HUES48 (cell line): ENCODE data around the gene MTERF2.
"Not testable (repeated sequence)": the region's sequence is repeated elsewhere in the genome, so short reads cannot be mapped to it uniquely, and the experiment has no call there.

Experiments used
- H3K27ac ChIP-seq: one replicate; pipeline ENCODE4 v1.7.0; 2013; ENCODE audit warnings: low read depth, low read length, inconsistent platforms
- H3K27me3 ChIP-seq: 2 replicates; pipeline ENCODE4 v1.6.1; 2013; ENCODE audit warnings: mild to moderate bottlenecking, low read length; ENCODE audit not compliant: control insufficient read depth, insufficient read depth
- H3K36me3 ChIP-seq: 2 replicates; pipeline ENCODE4 v1.6.1; 2013; ENCODE audit warnings: low read length; ENCODE audit not compliant: control insufficient read depth, insufficient read depth
- H3K4me1 ChIP-seq: 2 replicates; pipeline ENCODE4 v1.6.1; 2013; ENCODE audit warnings: mild to moderate bottlenecking, low read length; ENCODE audit not compliant: control insufficient read depth, insufficient read depth
- H3K4me3 ChIP-seq: 2 replicates; pipeline ENCODE4 v1.5.1; 2013; ENCODE audit warnings: mild to moderate bottlenecking, low read depth, low read length
- H3K9ac ChIP-seq: 2 replicates; pipeline ENCODE4 v1.6.1; 2013; ENCODE audit warnings: mild to moderate bottlenecking, low read depth, low read length, moderate library complexity
- H3K9me3 ChIP-seq: 2 replicates; pipeline ENCODE4 v1.6.1; 2013; ENCODE audit warnings: low read length; ENCODE audit not compliant: control insufficient read depth, insufficient read depth

Gene MTERF2

DNA sequence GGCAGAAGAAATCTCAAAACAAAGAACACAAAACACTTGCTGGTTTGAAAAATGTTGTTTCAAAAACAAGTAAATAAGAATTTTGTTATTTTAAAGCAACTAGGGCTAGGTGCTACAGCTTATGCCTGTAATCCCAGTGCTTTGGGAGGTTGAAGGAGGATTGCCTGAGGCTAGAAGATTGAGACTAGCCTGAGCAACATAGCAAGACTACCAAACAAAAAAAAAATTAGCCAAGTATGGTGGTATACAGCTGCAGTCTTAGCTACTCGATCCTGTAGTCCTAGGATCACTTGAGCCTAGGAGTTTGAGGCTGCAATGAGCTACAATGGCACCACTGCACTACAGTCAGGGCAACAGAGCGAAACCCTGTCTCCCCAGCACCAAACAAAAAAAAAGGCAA, 32.6 kb upstream of the MTERF2 start:
- Histone ChIP-seq H3K9ac (no peak overlapping the region), H3K9me3 (no peaks in the 10 kb centered on the region), H3K27ac (no peak overlapping the region), H3K4me3 (no peak overlapping the region), H3K4me1 (no peaks in the 10 kb centered on the region), H3K36me3 (peaks cover 6% of the 10 kb centered on the region; the same call in 1 of the 2 replicates), H3K27me3 (no peaks in the 10 kb centered on the region)

DNA sequence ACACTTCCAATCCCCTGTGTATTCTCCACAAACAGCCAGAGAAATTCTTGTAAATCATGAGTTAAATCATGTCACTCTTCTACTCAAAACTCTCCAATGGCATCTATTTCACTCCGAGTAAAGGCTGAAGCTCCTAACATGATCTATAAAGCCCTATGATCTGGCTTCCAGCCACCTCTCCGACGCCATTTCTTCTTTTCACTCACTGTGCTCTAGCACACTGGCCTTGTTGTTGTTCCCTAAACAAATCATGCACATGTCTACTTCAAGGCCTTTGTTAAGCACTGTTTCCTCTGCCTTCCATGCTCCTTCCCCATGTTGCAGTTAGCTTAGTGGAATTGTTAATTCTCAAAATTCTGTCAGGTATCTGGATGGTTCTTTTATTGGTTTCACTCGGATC, 30.1 kb upstream of the MTERF2 start:
- H3K27me3 ChIP-seq: no peaks in the 10 kb centered on the region
- no peak overlapping the region for H3K4me3 ChIP-seq
- peaks cover 6% of the 10 kb centered on the region; the same call in 1 of the 2 replicates for H3K36me3 ChIP-seq
- H3K9ac ChIP-seq: no peak overlapping the region
- H3K27ac ChIP-seq: no peak overlapping the region
- H3K9me3 ChIP-seq: no peaks in the 10 kb centered on the region
- no peaks in the 10 kb centered on the region for H3K4me1 ChIP-seq

DNA sequence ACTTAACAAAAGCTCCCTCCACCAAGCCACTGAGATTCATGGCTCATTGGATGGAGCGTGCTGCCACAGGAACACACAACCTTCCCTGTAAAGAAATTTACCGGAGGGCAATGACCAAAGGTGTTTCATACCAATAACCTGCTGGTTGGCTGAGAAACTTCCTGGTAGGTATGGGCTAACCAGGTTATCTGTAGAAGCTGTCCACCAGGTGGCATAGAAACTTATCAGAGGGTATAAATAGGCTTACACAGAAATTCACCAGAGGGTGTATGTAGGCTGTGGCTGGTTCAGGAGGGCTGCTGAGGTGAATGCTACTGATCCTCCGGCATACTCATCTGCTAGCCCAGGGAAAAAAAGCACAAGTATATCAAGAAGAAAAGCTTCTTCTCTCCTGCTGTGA, 27.1 kb upstream of the MTERF2 start:
- Histone ChIP-seq H3K9ac (no peak overlapping the region), H3K36me3 (peaks cover 3% of the 10 kb centered on the region; the same call in 1 of the 2 replicates), H3K27ac (no peak overlapping the region), H3K27me3 (no peaks in the 10 kb centered on the region), H3K4me1 (no peaks in the 10 kb centered on the region), H3K4me3 (no peak overlapping the region), H3K9me3 (no peaks in the 10 kb centered on the region)

DNA sequence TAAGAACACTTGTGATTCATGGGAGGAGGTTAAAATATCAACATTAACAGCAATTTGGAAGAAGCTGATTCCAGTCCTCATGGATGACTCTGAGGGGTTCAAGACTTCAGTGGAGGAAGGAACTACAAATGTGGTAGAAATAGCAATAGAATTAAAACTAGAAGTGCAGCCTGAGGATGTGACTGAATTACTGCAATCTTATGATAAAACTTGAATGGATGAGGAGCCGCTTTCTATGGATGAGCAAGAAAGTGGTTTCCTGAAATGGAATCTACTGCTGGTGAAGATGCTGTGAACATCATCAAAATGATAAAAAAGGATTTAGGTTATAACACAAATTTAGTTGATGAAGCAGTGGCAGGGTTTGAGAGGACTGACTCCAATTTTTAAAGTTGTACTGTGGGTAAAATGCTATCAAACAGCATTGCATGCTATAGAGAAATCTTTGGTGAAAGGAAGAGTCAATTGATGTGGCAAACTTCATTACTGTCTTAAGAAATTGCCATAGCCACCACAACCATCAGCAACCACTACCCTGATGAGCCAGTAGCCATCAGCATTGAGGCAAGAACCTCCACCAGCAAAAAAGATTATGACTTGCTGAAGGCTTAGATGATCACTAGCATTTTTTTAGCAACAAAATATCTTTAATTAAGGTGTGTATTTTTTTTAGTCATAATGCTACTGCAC, 25.9 kb upstream of the MTERF2 start:
- Histone ChIP-seq H3K4me1 (no peaks in the 10 kb centered on the region), H3K27ac (no peak overlapping the region), H3K27me3 (no peaks in the 10 kb centered on the region), H3K9me3 (no peaks in the 10 kb centered on the region), H3K9ac (no peak overlapping the region), H3K36me3 (no peaks in the 10 kb centered on the region), H3K4me3 (no peak overlapping the region)

DNA sequence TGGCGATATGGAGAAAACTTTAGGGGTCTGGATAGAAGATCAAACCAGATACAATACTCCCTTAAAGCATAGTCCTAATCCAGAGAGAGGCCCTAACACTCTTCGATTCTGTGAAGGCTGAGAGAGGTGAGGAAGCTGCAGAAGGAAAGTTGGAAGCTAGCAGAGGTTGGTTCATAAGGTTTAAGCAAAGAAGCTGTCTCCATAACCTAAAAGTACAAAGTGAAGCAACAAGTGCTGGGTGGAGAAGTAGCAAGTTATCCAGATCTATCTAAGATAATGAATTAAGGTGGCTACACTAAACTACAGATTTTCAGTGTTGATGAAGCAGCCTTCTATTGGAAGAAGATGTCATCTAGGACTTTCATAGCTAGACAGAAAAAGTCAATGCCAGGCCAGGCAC, 24.6 kb upstream of the MTERF2 start:
- Histone ChIP-seq H3K4me3 (no peak overlapping the region), H3K27me3 (no peaks in the 10 kb centered on the region), H3K4me1 (no peaks in the 10 kb centered on the region), H3K36me3 (no peaks in the 10 kb centered on the region), H3K9me3 (no peaks in the 10 kb centered on the region), H3K9ac (no peak overlapping the region), H3K27ac (no peak overlapping the region)

DNA sequence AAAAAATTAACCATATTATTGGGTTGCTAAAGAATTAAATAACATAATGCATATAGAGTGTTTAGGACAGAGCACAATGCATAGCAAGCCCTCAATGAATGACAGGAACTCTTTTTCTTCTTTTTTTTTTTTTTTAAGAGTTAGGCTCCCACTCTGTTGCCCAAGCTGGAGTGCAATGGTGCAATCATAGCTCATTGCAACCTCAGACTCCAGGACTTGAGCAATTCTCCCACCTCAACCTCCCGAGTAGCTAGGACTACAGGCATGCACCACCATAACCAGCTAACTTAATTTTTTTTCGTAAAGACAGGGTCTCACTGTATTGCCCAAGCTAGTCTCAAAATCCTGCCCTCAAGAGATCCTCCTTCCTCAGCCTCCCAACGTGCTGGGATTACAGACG, 20.5 kb upstream of the MTERF2 start:
- H3K9ac ChIP-seq: no peak overlapping the region
- H3K36me3 ChIP-seq: no peaks in the 10 kb centered on the region
- no peak overlapping the region for H3K4me3 ChIP-seq
- H3K27ac ChIP-seq: no peak overlapping the region
- H3K27me3 ChIP-seq: no peaks in the 10 kb centered on the region
- no peaks in the 10 kb centered on the region for H3K9me3 ChIP-seq
- no peaks in the 10 kb centered on the region for H3K4me1 ChIP-seq

DNA sequence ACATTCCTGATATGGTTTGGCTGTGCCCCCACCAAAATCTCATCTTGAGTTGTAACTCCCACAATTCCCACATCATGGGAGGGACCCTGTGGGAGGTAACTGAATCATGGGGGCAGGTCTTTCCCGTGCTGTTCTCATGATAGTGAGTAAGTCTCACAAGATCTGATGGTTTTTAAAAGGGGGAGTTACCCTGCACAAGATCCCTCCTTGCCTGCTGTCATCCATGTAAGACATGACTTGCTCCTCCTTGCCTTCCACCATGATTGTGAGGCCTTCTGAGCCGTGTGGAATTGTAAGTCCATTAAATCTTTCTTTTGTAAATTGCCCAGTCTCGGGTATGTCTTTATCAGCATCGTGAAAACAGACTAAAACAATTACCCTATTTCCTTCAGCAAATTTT, 15.7 kb upstream of the MTERF2 start:
- H3K9me3 ChIP-seq, H3K4me3 ChIP-seq, H3K27ac ChIP-seq, H3K9ac ChIP-seq, H3K27me3 ChIP-seq, H3K4me1 ChIP-seq: not testable (repeated sequence)
- peaks cover 26% of the 10 kb centered on the region for H3K36me3 ChIP-seq

DNA sequence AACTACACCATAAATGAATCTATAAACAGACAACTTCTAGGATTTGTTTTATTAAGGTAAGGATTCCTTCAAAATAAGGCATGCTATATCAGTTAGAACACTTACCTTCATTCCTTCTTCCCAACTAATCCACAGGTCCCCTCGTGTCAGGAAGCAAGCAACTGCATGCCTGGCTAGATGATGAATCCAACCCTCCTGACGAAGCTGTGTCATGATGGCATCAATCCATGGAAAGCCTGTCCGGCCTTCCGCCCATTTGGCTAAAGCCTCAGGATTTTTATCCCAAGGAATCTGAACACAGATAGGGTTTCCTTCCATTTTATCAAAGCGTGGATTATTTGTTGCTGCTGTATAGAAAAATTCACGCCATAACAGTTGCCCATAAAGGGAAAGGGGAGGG, 12.5 kb upstream of the MTERF2 start:
- H3K4me3 ChIP-seq: no peak overlapping the region
- H3K27me3 ChIP-seq: no peaks in the 10 kb centered on the region
- H3K36me3 ChIP-seq: peaks cover 44% of the 10 kb centered on the region
- no peaks in the 10 kb centered on the region for H3K9me3 ChIP-seq
- H3K4me1 ChIP-seq: no peaks in the 10 kb centered on the region
- H3K9ac ChIP-seq: no peak overlapping the region
- H3K27ac ChIP-seq: no peak overlapping the region

DNA sequence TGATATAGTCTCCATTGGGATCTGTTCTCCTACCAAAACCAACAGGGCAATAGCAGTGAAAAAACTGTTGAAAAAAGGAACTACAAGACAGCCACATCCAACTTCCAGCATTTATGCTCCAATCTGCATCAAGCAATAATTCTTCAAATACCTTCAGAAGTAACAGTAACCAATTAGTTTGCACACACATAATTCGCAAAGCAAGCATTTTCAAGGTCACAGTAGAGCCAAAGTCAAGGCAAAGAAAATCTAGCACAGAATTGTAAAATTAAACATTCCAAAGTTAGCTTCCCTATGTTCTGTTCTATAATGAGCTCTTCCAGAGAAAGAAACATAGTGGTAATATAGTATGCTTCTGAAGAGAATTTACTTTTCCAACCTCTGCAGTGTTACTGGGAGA, 11.0 kb upstream of the MTERF2 start:
- no peaks in the 10 kb centered on the region for H3K27me3 ChIP-seq
- no peak overlapping the region for H3K9ac ChIP-seq
- no peaks in the 10 kb centered on the region for H3K9me3 ChIP-seq
- no peak overlapping the region for H3K4me3 ChIP-seq
- peaks cover 44% of the 10 kb centered on the region for H3K36me3 ChIP-seq
- no peak overlapping the region for H3K27ac ChIP-seq
- no peaks in the 10 kb centered on the region for H3K4me1 ChIP-seq

DNA sequence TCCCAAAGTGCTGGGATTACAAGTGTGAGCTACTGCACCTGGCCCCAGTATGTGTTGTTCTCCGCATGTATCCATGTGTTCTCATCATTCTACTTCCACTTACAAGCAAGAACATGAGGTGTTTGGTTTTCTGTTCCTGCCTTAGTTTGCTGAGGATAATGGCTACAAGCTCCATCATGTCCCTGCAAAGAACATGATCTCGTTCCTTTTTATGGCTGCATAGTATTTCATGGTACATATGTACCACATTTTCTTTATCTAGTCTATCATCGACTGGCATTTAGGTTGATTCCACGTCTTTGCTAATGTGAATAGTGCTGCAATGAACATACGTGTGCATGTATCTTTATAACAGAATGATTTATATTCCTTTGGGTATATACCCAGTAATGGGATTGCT, 9.2 kb upstream of the MTERF2 start:
- H3K4me3 ChIP-seq, H3K9ac ChIP-seq, H3K4me1 ChIP-seq, H3K9me3 ChIP-seq, H3K27me3 ChIP-seq, H3K27ac ChIP-seq: not testable (repeated sequence)
- peaks cover 45% of the 10 kb centered on the region for H3K36me3 ChIP-seq

DNA sequence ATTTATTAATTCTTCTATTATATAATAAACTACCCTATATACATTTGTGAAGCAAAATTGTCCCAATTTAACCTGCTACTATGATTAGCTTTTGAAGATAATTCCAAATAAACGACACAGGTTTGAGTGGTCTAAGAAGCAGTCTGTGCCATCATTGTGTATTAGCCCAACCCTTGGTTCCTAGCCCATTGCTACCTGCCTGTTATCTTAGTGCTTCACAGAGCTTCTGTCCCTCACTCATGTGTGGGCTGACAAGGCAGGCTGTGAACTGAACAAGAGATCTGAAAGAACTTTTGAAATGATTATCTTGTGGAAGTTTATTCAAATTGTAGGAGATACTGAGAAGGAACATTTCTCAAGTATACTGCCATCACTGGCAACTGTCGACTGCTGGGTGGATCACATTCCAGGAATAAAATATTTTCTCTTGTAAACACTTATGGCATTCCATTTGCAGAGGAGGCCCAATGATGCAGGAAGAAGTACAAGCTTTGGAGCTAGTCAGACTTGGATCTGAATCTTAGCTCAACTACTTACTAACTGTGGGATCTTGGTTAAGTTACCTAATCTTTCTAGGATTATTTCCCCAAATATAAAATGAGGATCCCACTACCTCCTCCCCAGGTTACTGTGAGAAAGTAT, 7.8 kb upstream of the MTERF2 start:
- no peak overlapping the region for H3K27ac ChIP-seq
- no peak overlapping the region for H3K9ac ChIP-seq
- no peak overlapping the region for H3K4me3 ChIP-seq
- H3K27me3 ChIP-seq: no peaks in the 10 kb centered on the region
- no peaks in the 10 kb centered on the region for H3K9me3 ChIP-seq
- H3K36me3 ChIP-seq: peaks cover 37% of the 10 kb centered on the region
- H3K4me1 ChIP-seq: no peaks in the 10 kb centered on the region
